Glomerular visceral epithelial cell (primary cell): ENCODE data around the gene TMEM54.
A peak's percentile ranks its signal among the peaks of the same experiment; 100 is the strongest.

Experiments
- DNase-seq: peaks from one replicate; pipeline ENCODE4 v3.0.0-alpha.2; 2016; ENCODE audit errors: extremely low spot score

TMEM54 gene

GRCh38 chr1:32895325-32896215 is 5.6 kb downstream of the TMEM54 start:
- no peak for DNase-seq

GRCh38 chr1:32894681-32895080 is 6.5 kb downstream of the TMEM54 start:
- DNase-seq: no peak

GRCh38 chr1:32894019-32894600 is 7.1 kb downstream of the TMEM54 start:
- DNase-seq: no peak

GRCh38 chr1:32893198-32894018 is 7.8 kb downstream of the TMEM54 start:
- DNase-seq: no peak

GRCh38 chr1:32892368-32893197 is 8.6 kb downstream of the TMEM54 start:
- DNase-seq: no peak

GRCh38 chr1:32891630-32892029 is 9.6 kb downstream of the TMEM54 start:
- DNase-seq: no peak

GRCh38 chr1:32891241-32891570 is 10.0 kb downstream of the TMEM54 start:
- DNase-seq: no peak

GRCh38 chr1:32890516-32891240 is 10.5 kb downstream of the TMEM54 start:
- no peak for DNase-seq

- DNase-seq: no peak
Observed at GRCh38 chr1:32889731-32890278, 11.4 kb downstream of the TMEM54 start.

GRCh38 chr1:32888677-32889420 is 12.3 kb downstream of the TMEM54 start:
- no peak for DNase-seq

- no peak for DNase-seq
Observed at GRCh38 chr1:32888134-32888533, 13.1 kb downstream of the TMEM54 start.

- DNase-seq: no peak
Observed at GRCh38 chr1:32887623-32888022, 13.6 kb downstream of the TMEM54 start.

GRCh38 chr1:32886828-32887414 is 14.3 kb downstream of the TMEM54 start:
- DNase-seq: no peak

- peak; percentile 65 for DNase-seq
Observed at GRCh38 chr1:32886004-32886827, 15.0 kb downstream of the TMEM54 start, which contains the start of gene HPCA. TSS of gene HPCA (plus strand) at chr1:32886491. CDS start at chr1:32888899, 2,408 bp downstream.

- DNase-seq: no peak
Observed at GRCh38 chr1:32885676-32886003, 15.5 kb downstream of the TMEM54 start.

GRCh38 chr1:32884726-32885125 is 16.5 kb downstream of the TMEM54 start:
- DNase-seq: no peak

- DNase-seq: no peak
Observed at GRCh38 chr1:32884032-32884372, 17.2 kb downstream of the TMEM54 start.

GRCh38 chr1:32883338-32884031 is 17.7 kb downstream of the TMEM54 start:
- no peak for DNase-seq
